ACC112 (cell line): Measurements from ENCODE around the gene HDLBP.
"Not testable (repeated sequence)": the region's sequence is repeated elsewhere in the genome, so short reads cannot be mapped to it uniquely, and the experiment has no call there.

Experiments used
- H2AFZ ChIP-seq: fragments of 200-600 bp; sonication (generic); one replicate; pipeline ENCODE4 v1.6.0; 2017; ENCODE audit warnings: antibody characterized with exemption, low read length; ENCODE audit not compliant: unreplicated experiment
- H3K27ac ChIP-seq: fragments of 200-600 bp; sonication (generic); 2 replicates; pipeline ENCODE4 v1.5.1; 2014; ENCODE audit warnings: low read depth, mild to moderate bottlenecking, antibody characterized with exemption, low read length, moderate library complexity
- H3K27me3 ChIP-seq: fragments of 200-600 bp; sonication (generic); 2 replicates; pipeline ENCODE4 v1.6.1; 2014; ENCODE audit warnings: mild to moderate bottlenecking, antibody characterized with exemption, low read length, moderate library complexity, mixed read lengths; ENCODE audit not compliant: insufficient read depth
- H3K36me3 ChIP-seq: fragments of 200-600 bp; sonication (generic); 2 replicates; pipeline ENCODE4 v1.6.1; 2016; ENCODE audit warnings: mild to moderate bottlenecking, antibody characterized with exemption, low read length, moderate library complexity, mixed read lengths; ENCODE audit not compliant: insufficient read depth
- H3K4me1 ChIP-seq: fragments of 200-600 bp; sonication (generic); one replicate; pipeline ENCODE4 v1.6.1; 2016; ENCODE audit warnings: low read length, mixed read lengths; ENCODE audit not compliant: insufficient read depth, unreplicated experiment, control insufficient read depth
- H3K4me3 ChIP-seq: fragments of 200-600 bp; sonication (generic); 2 replicates; pipeline ENCODE4 v1.5.1; 2014; ENCODE audit warnings: mild to moderate bottlenecking, low read depth, low read length
- H3K79me2 ChIP-seq: fragments of 200-600 bp; sonication (generic); one replicate; pipeline ENCODE4 v1.6.0; 2016; ENCODE audit warnings: low read length; ENCODE audit not compliant: control insufficient read depth, unreplicated experiment, insufficient read depth

HDLBP gene

DNA sequence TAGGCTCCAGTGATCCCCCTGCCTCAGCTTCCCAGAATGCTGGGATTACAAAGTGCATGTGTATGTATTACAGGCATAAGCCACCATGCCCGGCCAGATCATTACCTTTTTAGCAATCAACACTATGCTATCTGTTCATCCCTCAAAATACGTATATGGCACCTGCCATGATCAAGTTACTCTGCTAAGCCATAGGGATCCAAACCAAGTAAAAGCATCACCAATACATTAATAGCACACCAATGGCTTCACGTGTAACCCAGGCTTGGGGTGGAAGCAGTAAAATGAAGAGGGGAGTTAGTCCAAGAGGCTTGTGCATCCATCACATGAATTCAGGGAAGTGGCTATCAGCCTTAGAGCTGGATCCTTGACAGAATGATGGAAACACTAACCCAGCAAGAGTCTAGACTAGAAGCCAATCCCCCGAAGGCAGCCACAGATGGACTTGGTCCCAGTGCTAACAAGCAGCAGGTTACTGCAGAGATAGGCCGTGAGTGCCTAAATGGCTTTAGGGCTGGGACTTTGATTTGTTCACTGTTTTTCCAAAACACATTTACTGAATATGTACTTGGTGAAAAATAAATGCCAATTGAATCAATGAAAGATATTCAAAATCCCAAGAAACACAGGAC is 11.3 kb downstream of the HDLBP start:
- Histone ChIP-seq H2AFZ (no peak overlapping the region), H3K36me3 (no peaks in the 10 kb centered on the region), H3K79me2 (peaks cover 95% of the 10 kb centered on the region), H3K27me3 (no peaks in the 10 kb centered on the region), H3K4me3 (no peak overlapping the region), H3K4me1 (peaks cover 13% of the 10 kb centered on the region), H3K27ac (no peak overlapping the region)

DNA sequence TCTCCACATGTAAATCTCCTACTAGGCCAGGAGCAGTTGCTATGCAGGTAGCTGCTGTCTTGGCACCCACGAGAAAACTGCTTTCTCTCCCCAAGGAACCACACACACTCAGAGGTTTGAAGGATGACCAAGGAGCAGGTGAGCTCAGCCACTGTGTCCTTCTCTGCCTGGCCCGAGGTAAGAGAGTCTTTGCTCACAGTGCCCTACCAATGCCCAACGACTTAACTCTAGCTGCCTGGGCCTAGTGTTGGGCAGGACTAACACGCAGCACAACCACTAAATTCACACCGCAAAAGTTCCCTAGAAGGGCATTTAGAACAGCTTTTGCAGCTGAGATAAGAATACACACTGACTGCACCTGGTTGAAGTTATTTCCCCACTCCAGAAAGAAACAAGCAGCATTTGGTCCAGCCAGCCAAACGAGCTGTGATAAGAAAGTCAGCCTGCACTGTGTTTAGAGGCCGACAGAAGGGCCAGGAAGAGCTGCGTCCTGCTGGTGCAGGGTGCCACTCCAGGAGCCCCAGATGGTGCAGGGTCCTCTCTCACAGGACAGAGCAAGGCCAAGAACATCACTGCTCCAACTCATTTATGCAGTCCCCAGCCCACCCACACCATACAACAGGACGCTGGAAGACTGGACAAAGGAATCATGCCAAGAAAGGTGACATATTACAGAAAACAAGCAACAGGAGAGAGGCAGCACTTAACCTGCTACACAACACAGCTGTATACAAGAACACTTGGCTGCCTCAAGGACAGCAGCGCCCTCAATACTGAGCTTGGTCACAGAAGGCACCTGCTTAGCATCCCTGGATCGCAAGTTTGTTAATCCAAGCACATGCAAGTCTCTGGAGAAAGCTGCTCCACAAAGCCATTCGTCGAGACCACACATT is 12.5 kb downstream of the HDLBP start:
- Histone ChIP-seq H3K4me3 (no peak overlapping the region), H3K27me3 (no peaks in the 10 kb centered on the region), H3K36me3 (no peaks in the 10 kb centered on the region), H3K79me2 (peaks cover 92% of the 10 kb centered on the region), H3K4me1 (peaks cover 2% of the 10 kb centered on the region), H3K27ac (no peak overlapping the region), H2AFZ (no peak overlapping the region)

DNA sequence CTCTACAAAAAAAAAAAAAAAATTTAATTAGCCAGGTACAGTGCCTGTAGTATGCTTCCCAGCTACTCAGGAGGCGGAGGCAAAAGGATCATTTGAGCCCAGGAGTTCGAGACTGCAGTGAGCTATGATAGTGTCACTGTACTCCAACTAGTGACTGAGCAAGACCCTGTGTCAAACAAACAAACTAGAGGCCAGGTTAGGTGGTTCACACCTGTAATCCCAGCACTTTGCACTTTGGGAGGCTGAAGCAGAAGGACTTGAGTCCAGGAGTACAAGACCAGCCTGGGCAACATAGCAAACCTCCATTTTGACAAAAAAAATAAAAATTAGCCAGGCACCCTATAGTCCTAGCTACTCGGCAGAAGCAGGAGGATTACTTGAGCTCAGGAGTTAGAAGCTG is 13.4 kb downstream of the HDLBP start:
- Histone ChIP-seq H3K4me3 (no peak overlapping the region), H3K27me3 (no peaks in the 10 kb centered on the region), H2AFZ (no peak overlapping the region), H3K36me3 (0 out of 2 replicates have a peak, but pooled peaks cover 4% of the 10 kb centered on the region), H3K79me2 (peaks cover 91% of the 10 kb centered on the region), H3K27ac (no peak overlapping the region), H3K4me1 (no peaks in the 10 kb centered on the region)

GRCh38 chr2:241300000-241300399 is 15.5 kb downstream of the HDLBP start:
- H3K27ac ChIP-seq = no peak overlapping the region
- H3K27me3 ChIP-seq = no peaks in the 10 kb centered on the region
- H3K4me3 ChIP-seq = no peak overlapping the region
- no peaks in the 10 kb centered on the region for H3K4me1 ChIP-seq
- H2AFZ ChIP-seq = no peak overlapping the region
- peaks cover 91% of the 10 kb centered on the region for H3K79me2 ChIP-seq
- H3K36me3 ChIP-seq = peaks cover 13% of the 10 kb centered on the region; the same call in 1 of the 2 replicates

- H3K27ac ChIP-seq = no peak overlapping the region
- no peak overlapping the region for H3K4me3 ChIP-seq
- H3K27me3 ChIP-seq = no peaks in the 10 kb centered on the region
- H3K4me1 ChIP-seq = no peaks in the 10 kb centered on the region
- peaks cover 90% of the 10 kb centered on the region for H3K79me2 ChIP-seq
- H2AFZ ChIP-seq = no peak overlapping the region
- peaks cover 13% of the 10 kb centered on the region; the same call in 1 of the 2 replicates for H3K36me3 ChIP-seq
These were observed 16.8 kb downstream of the HDLBP start for GRCh38 chr2:241298673-241299072.

GRCh38 chr2:241296767-241297166 is 18.7 kb downstream of the HDLBP start:
- Histone ChIP-seq H2AFZ (no peak overlapping the region), H3K27me3 (no peaks in the 10 kb centered on the region), H3K79me2 (peaks cover 89% of the 10 kb centered on the region), H3K36me3 (peaks cover 13% of the 10 kb centered on the region; the same call in 1 of the 2 replicates), H3K4me3 (no peak overlapping the region), H3K4me1 (no peaks in the 10 kb centered on the region), H3K27ac (no peak overlapping the region)

- H3K27ac ChIP-seq = no peak overlapping the region
- no peak overlapping the region for H3K4me3 ChIP-seq
- peaks cover 13% of the 10 kb centered on the region; the same call in 1 of the 2 replicates for H3K36me3 ChIP-seq
- no peak overlapping the region for H2AFZ ChIP-seq
- H3K4me1 ChIP-seq = no peaks in the 10 kb centered on the region
- H3K27me3 ChIP-seq = no peaks in the 10 kb centered on the region
- H3K79me2 ChIP-seq = peaks cover 92% of the 10 kb centered on the region
These were observed 20.0 kb downstream of the HDLBP start for GRCh38 chr2:241295326-241296095.

- H2AFZ ChIP-seq, H3K27me3 ChIP-seq, H3K4me1 ChIP-seq, H3K4me3 ChIP-seq, H3K27ac ChIP-seq: not testable (repeated sequence)
- H3K79me2 ChIP-seq = peaks cover 93% of the 10 kb centered on the region
- H3K36me3 ChIP-seq = peaks cover 13% of the 10 kb centered on the region; the same call in 1 of the 2 replicates
These were observed 22.1 kb downstream of the HDLBP start for GRCh38 chr2:241293378-241293797.

GRCh38 chr2:241291977-241292376 is 23.5 kb downstream of the HDLBP start:
- Histone ChIP-seq H3K4me1 (no peaks in the 10 kb centered on the region), H3K79me2 (peaks cover 96% of the 10 kb centered on the region), H3K27me3 (no peaks in the 10 kb centered on the region)

GRCh38 chr2:241291153-241291552 is 24.3 kb downstream of the HDLBP start:
- Histone ChIP-seq H3K4me3 (no peak overlapping the region), H2AFZ (no peak overlapping the region), H3K27me3 (no peaks in the 10 kb centered on the region), H3K4me1 (no peaks in the 10 kb centered on the region), H3K79me2 (peaks cover 96% of the 10 kb centered on the region), H3K36me3 (no peaks in the 10 kb centered on the region), H3K27ac (no peak overlapping the region)

More at GRCh38 chr2:241291977-241292376, 23.5 kb downstream of the HDLBP start:
- Histone ChIP-seq H3K4me3 (no peak overlapping the region), H2AFZ (no peak overlapping the region), H3K27ac (no peak overlapping the region), H3K36me3 (peaks cover 7% of the 10 kb centered on the region; the same call in 1 of the 2 replicates)
